HG03571 (cell line): ENCODE results near the gene LTK.
"Not testable (repeated sequence)": the region's sequence is repeated elsewhere in the genome, so short reads cannot be mapped to it uniquely, and the experiment has no call there.

Experiments
- ATAC-seq: cut with Tn5 transposase; IDR thresholded peaks from one replicate; pipeline ENCODE4 v1.9.1; 2021; ENCODE audit not compliant: unreplicated experiment

The LTK gene

GRCh38 chr15:41480396-41481140 is 33.1 kb downstream of the LTK start:
- ATAC-seq = no peak

DNA sequence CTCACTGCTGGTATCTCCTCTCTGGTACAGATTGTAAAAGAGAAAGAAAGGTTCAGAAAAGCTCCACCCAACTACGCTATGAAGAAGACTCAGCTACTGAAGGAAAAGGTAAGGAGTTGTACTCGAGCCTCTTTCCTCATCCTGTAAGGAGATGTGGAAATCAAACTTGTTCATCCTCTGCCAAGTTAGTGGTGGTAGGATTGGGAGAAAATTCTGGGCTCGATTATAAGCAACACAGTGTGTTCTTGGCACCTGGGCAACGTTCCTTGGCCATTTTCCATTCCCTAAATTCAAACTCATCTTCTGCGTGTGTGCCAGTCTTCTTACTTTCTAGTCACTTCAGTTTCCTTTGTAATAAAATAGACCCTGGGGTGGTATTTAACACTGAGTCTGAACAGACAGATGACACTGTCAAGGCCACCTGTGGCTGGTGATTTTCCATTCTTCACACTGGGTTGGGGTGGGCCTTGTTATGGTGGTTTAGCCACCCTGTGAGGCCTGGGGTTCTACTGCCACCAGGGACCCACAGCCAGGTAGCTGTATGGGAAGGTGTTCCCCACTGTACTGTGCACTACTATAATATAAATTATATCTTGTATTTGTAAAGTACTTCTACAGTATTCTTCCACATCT is 37.1 kb downstream of the LTK start:
- no peak for ATAC-seq

DNA sequence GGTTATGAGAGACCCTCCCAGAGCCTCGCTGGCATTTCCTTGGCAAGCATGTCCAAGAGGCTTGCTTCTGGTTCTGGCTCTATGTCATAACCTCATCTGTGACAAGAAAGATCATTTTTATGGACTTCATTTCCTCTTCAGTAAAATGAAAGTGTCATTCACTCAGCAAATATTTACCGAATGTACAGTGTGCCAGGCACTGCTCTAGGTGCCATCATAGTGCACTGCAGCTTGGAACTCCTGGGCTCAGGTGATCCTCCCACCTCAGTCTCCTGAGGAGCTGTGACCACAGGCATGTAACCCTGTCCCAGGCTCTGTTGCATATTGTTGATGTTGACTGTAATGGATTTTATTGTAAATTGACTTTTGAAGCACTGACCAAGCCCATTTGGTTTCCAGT is 38.7 kb downstream of the LTK start:
- ATAC-seq = no peak

DNA sequence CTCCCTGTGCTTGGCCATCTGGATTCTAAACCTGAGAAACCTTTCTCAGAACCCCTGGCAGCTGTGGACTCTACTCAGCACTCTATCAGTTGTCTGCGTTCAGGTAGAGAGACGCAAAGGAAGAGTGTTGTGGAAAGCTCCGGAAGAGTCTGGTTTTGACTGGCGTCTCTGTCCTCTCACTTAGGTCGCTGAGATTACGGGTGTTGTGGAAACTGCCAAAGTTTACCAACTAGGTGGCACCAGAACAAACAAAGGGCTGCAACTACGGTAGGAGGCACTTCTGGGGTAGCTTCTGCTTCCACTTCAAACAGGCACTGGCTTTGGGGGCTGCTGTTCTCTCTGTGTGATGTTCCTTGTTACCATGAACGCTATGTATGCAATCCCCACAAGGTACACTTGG is 39.2 kb downstream of the LTK start:
- no peak for ATAC-seq

GRCh38 chr15:41473418-41473817 is 40.2 kb downstream of the LTK start:
- ATAC-seq = no peak

DNA sequence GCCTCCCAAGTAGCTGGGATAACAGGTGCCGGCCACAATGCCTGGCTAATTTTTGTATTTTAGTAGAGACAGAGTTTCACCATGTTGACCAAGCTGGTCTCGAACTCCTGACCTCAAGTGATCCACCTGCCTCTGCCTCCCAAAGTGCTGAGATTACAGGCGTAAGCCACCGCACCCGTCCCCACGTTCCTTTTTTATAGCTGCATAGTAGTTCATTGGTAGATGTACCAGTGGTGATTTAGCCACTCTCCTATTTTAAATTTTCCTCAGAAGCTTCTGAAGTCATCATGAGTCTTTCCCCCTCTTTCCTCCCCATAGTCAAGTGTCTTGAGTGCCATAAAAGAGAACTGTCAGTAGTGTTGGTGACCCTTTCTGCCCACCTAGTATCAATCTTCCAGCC is 44.0 kb downstream of the LTK start:
- not testable (repeated sequence) for ATAC-seq

DNA sequence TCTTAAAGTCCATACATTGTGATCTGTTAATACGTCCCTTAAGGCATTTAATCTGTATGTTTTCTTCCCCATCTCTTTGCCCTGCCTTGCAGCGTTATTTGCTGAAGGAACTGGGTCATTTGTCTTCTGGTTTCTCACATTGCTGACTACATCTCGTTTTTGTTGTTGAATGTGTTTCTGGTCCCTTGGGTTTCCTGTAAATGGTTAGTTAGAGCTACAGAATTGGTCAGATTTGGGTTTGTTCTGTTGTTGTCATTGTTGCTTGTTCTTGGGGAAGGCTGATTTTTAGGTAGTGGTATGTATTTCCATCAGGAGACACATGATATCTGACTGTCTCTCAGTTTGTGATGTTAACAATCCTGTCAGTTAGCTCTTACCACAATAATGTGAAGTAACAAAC is 46.9 kb downstream of the LTK start:
- no peak for ATAC-seq

DNA sequence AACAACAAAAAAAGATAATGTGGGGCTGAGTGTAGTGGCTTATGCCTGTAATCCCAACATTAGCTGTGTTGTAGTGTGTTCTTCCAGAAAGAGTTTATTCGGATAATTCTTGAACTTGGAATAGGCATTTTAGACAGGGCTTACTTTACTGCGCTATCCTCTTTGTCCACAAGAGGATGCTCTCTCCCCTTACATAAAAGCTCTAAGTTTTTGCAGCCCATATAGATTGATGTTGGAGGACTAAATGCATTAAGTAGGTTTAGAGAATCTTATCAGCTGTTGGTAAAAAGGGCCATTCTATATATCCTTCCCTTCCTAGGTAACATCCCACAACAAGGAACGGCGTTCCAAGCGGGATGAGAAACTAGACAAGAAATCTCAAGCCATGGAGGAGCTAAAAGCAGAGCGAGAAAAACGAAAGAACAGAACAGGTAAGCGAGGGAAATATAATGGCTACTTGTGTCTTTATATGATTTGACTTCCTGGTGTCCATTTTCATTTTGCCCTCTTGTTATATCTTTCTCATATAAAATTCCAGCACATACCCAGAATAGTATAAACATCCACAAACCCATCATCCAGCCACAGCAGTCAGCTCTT is 47.7 kb downstream of the LTK start:
- no peak for ATAC-seq

- no peak for ATAC-seq
Observed at GRCh38 chr15:41464889-41465580, 48.6 kb downstream of the LTK start.

- ATAC-seq = no peak
Observed at GRCh38 chr15:41462084-41462795, 51.4 kb downstream of the LTK start.
